ENCODE measurements around the gene MRPL28.

Gene MRPL28

GRCh38 chr16:325375-326145 is 44.8 kb downstream of the MRPL28 start:
- Histone ChIP-seq H3K27ac (peak overlapping the region in 8 of 21 experiments; percentile 14 to 32 (median 24)), H3K4me3 (peak overlapping the region in 1 of 7 experiments; percentile 14)

GRCh38 chr16:324451-325334 is 45.6 kb downstream of the MRPL28 start:
- Histone ChIP-seq H3K4me3 (peak overlapping the region in 3 of 7 experiments; percentile 5 to 14 (median 14)), H3K27ac (peak overlapping the region in 11 of 21 experiments; percentile 10 to 47 (median 23))

GRCh38 chr16:324201-324450 is 46.2 kb downstream of the MRPL28 start:
- peak overlapping the region in 3 of 21 experiments; percentile 10 to 47 (median 24) for H3K27ac ChIP-seq
- H3K4me3 ChIP-seq: no peak overlapping the region

- no peak overlapping the region for H3K4me3 ChIP-seq
- no peak overlapping the region for H3K27ac ChIP-seq
These were observed 47.7 kb downstream of the MRPL28 start for GRCh38 chr16:322476-323143.

GRCh38 chr16:321532-321931 is 48.8 kb downstream of the MRPL28 start:
- Histone ChIP-seq H3K4me3 (no peak overlapping the region), H3K27ac (no peak overlapping the region)

GRCh38 chr16:320206-320605 is 50.1 kb downstream of the MRPL28 start:
- Histone ChIP-seq H3K27ac (no peak overlapping the region), H3K4me3 (no peak overlapping the region)

- H3K27ac ChIP-seq: no peak overlapping the region
- no peak overlapping the region for H3K4me3 ChIP-seq
These were observed 51.7 kb downstream of the MRPL28 start for GRCh38 chr16:318628-319027.

- Histone ChIP-seq H3K4me3 (no peak overlapping the region), H3K27ac (no peak overlapping the region)
These were observed 52.8 kb downstream of the MRPL28 start for GRCh38 chr16:317583-317982.
